ENCODE measurements around the gene TTYH1.
"Not testable (repeated sequence)": the region's sequence is repeated elsewhere in the genome, so short reads cannot be mapped to it uniquely, and the experiment has no call there.

TTYH1 gene

DNA sequence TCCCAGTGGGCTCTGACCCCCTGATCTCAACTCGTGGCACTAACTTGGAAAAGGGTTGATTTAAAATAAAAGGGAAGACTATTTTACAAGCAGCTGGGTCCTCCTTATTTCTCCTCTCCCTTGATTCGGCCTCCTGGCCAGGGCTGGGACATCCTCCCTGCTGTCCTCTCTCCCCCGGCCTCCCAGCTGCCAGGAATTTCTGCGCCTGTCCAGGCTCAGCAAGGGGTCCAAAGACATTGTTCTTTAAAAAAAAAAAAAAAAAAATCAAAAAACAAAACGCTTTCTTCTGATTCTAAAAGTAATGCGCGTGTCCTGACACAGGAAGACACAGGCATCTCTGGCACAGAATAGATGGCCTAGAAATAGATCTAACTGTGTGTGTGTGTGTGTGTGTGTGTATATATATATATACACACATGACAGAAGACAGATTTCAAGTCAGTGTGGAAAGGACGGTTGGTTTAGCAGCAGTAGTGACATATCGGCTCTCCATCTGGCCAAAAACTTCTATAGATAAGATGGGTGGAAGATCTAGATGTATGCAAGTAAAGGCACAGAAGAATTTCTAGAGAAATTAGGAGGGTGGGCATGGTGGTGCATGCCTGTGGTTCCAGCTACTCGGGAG is 21.5 kb downstream of the TTYH1 start:
- no peak for DNase-seq (ENCODE audit: extremely low read depth, low read depth)
- TF ChIP-seq CTCF (IDR thresholded peaks at IDR 0.05; ENCODE audit: low read depth, low read length) = no peak

- no peak for DNase-seq (ENCODE audit: extremely low read depth, low read depth)
- peak; percentile 39 for TF ChIP-seq CTCF (IDR thresholded peaks at IDR 0.05; ENCODE audit: low read depth, low read length)
These were observed 24.0 kb downstream of the TTYH1 start for GRCh38 chr19:54439174-54439851.

DNA sequence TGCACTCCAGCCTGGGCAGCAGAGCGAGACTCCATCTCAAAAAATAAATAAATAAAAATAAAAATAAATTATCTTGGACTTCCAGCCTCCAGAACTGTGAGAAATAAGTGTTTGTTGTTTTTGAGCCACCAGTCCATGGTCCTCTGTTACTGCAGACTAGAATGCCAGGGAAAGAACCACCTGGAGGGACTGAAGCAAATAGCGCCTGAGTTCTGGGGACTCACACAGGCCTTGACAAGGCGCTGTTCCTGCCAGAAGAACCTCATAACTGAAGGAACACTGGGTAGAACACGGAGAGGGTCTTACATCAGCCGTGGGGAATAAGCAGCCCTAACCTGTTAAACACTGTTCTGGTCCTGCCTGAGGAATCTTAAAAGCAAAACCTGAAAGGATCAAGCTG is 25.4 kb downstream of the TTYH1 start:
- TF ChIP-seq CTCF (IDR thresholded peaks at IDR 0.05; ENCODE audit: low read depth, low read length) = no peak
- no peak for DNase-seq (ENCODE audit: extremely low read depth, low read depth)

DNA sequence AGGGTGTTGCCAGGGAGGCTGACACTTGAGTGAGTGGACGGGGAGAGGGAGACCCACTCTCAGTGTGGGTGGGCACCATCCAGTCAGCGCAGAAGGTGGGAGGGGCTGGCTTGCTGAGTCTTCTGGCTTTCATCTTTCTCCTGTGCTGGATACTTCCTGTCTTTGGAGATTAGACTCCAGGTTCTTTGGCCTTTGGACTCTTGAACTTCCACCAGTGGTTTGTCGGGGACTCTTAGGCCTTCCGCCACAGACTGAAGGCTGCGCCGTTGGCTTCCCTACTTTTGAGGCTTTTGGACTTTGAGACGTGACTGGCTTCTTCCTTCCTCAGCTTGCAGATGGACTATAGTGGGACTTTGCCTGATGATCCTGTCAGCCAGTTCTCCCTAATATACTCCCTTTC is 29.5 kb downstream of the TTYH1 start:
- DNase-seq (ENCODE audit: extremely low read depth, low read depth) = no peak
- no peak for TF ChIP-seq CTCF (IDR thresholded peaks at IDR 0.05; ENCODE audit: low read depth, low read length)

GRCh38 chr19:54446349-54446748 is 31.1 kb downstream of the TTYH1 start:
- not testable (repeated sequence) for DNase-seq (ENCODE audit: extremely low read depth, low read depth)

DNA sequence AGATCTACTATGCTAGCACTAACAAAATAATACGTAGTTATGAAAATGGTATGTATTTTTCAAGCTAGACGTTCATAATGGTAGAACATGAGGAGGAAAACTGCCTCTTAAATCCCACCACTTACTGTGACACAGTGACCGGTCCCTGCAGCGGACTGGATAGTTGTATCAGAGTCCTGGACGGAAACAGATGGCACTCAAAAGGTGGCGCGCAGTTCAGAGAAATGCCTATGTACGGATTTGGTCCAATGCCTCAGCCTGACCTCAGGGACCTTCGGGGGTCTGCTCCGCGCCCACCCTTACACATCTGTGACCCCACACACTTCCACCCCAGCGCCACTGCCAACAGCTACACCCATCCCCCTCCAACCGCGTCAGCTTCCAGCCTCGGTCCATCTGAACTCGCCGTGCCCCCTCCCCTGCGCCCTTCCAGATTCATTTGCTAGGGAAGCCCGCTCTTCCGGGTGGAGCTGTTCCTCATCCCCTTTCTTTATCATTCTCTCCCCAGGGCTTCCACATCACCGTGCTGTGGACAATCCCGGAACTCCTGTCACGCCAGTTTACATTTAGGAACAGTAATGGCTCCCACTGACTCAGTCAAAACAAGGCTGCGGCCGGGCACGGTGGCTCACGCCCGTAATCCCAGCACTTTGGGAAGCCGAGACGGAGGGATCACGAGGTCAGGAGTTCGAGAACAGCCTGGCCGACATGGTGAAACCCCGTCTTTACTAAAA is 32.9 kb downstream of the TTYH1 start:
- DNase-seq (ENCODE audit: extremely low read depth, low read depth) = no peak
- no peak for TF ChIP-seq CTCF (IDR thresholded peaks at IDR 0.05; ENCODE audit: low read depth, low read length)

- TF ChIP-seq CTCF (IDR thresholded peaks at IDR 0.05; ENCODE audit: low read depth, low read length) = no peak
- DNase-seq (ENCODE audit: extremely low read depth, low read depth) = peak; percentile 97
These were observed 33.8 kb downstream of the TTYH1 start, which contains the start of gene LENG8 for GRCh38 chr19:54448774-54449700. Gene LENG8 (plus strand): TSS chr19:54449199. CDS start chr19:54451345, 2,146 bp downstream.

All from AG09319 (cell line).